ENCODE measurements around the gene ALG13. TPM values are rescaled to one million over a fixed set of nuclear protein-coding genes. Genes with fewer than 3 reads are reported as not detected.

The ALG13 gene
- total and polyA plus RNA-seq, 2 of the 8 experiments (the other 6 are each of a cell fraction or from before 2014, with no cell fraction given), result 44.3 to 93.6 TPM

- TF ChIP-seq CHD7 (IDR thresholded peaks at IDR 0.05; ENCODE audit: insufficient replicate concordance, low read length) (no peak), RFX5 (IDR thresholded peaks at IDR 0.05; ENCODE audit: borderline replicate concordance, low read depth, low read length) (no peak), EP300 (IDR thresholded peaks at IDR 0.05; ENCODE audit: borderline replicate concordance in 1 of 2, low read depth in 2 of 2, low read length in 2 of 2) (no peak), JUND (IDR thresholded peaks at IDR 0.05; ENCODE audit: low read length) (no peak), CBX8 (IDR thresholded peaks at IDR 0.05; ENCODE audit: borderline replicate concordance, low read depth, low read length) (no peak), CBX5 (IDR thresholded peaks at IDR 0.05; ENCODE audit: low read depth, low read length) (no peak), YY1 (IDR thresholded peaks at IDR 0.05; ENCODE audit: low read depth, low read length) (no peak), CEBPB (IDR thresholded peaks at IDR 0.05; ENCODE audit: low read depth, low read length) (no peak)
- TF ChIP-seq, protein P1, sequence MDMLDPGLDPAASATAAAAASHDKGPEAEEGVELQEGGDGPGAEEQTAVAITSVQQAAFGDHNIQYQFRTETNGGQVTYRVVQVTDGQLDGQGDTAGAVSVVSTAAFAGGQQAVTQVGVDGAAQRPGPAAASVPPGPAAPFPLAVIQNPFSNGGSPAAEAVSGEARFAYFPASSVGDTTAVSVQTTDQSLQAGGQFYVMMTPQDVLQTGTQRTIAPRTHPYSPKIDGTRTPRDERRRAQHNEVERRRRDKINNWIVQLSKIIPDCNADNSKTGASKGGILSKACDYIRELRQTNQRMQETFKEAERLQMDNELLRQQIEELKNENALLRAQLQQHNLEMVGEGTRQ (IDR thresholded peaks at IDR 0.05; ENCODE audit: low read length), result no peak
- TF ChIP-seq, protein P2, sequence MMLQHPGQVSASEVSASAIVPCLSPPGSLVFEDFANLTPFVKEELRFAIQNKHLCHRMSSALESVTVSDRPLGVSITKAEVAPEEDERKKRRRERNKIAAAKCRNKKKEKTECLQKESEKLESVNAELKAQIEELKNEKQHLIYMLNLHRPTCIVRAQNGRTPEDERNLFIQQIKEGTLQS (IDR thresholded peaks at IDR 0.05; ENCODE audit: insufficient read depth, low read depth, low read length), result no peak
Observed at GRCh38 chrX:111728096-111728495, 47.1 kb downstream of the ALG13 start (continued).
